Trophoblast cell (in vitro differentiated cells and primary cell): ENCODE results near the gene DNAI2.

Experiments used
- DNase-seq, 2 donors: peaks; one replicate each; pipeline ENCODE4 v3.0.0-alpha.2; 2016
- H2AFZ ChIP-seq: 2 replicates; pipeline ENCODE4 v1.6.1; 2013; ENCODE audit warnings: low read length, moderate library complexity, mild to moderate bottlenecking; ENCODE audit not compliant: insufficient read depth, poor library complexity
- H2AK5ac ChIP-seq: 2 replicates; pipeline ENCODE4 v1.6.1; 2013; ENCODE audit warnings: mild to moderate bottlenecking, low read length
- H2BK120ac ChIP-seq: 2 replicates; pipeline ENCODE4 v1.6.1; 2013; ENCODE audit warnings: low read length, mild to moderate bottlenecking, moderate library complexity; ENCODE audit not compliant: insufficient read depth, poor library complexity
- H2BK12ac ChIP-seq: 2 replicates; pipeline ENCODE4 v1.6.1; 2013; ENCODE audit warnings: mild to moderate bottlenecking, low read length, moderate library complexity
- H2BK5ac ChIP-seq: 2 replicates; pipeline ENCODE4 v1.6.1; 2013; ENCODE audit warnings: low read length, low read depth, moderate library complexity, mild to moderate bottlenecking; ENCODE audit not compliant: poor library complexity
- H3K14ac ChIP-seq: 2 replicates; pipeline ENCODE4 v1.6.1; 2013; ENCODE audit warnings: mild to moderate bottlenecking, low read length
- H3K18ac ChIP-seq: 2 replicates; pipeline ENCODE4 v1.6.1; 2013; ENCODE audit warnings: mild to moderate bottlenecking, low read length
- H3K23ac ChIP-seq: 2 replicates; pipeline ENCODE4 v1.6.1; 2013; ENCODE audit warnings: low read length
- H3K27ac ChIP-seq: 2 replicates; pipeline ENCODE4 v1.5.1; 2013; ENCODE audit warnings: low read depth, mild to moderate bottlenecking, inconsistent platforms, low read length, moderate library complexity
- H3K27me3 ChIP-seq: 2 replicates; pipeline ENCODE4 v1.6.1; 2013; ENCODE audit warnings: inconsistent platforms, mild to moderate bottlenecking, low read length, moderate library complexity; ENCODE audit not compliant: insufficient read depth
- H3K36me3 ChIP-seq, 2 experiments: 1 replicate in 1 of 2; 2 replicates in 1 of 2; pipeline ENCODE4 v1.6.1; 2013; ENCODE audit warnings: low read length in 2 of 2, mild to moderate bottlenecking in 2 of 2, moderate library complexity in 1 of 2; ENCODE audit not compliant: insufficient read depth in 2 of 2, control insufficient read depth in 1 of 2
- H3K4ac ChIP-seq: 2 replicates; pipeline ENCODE4 v1.6.1; 2013; ENCODE audit warnings: low read depth, mild to moderate bottlenecking, low read length, moderate library complexity
- H3K4me1 ChIP-seq, 2 experiments: 1 replicate in 1 of 2; 2 replicates in 1 of 2; pipeline ENCODE4 v1.6.1; 2013; ENCODE audit warnings: low read length in 2 of 2, mild to moderate bottlenecking in 2 of 2, moderate library complexity in 1 of 2; ENCODE audit not compliant: insufficient read depth in 2 of 2, control insufficient read depth in 1 of 2
- H3K4me2 ChIP-seq: 2 replicates; pipeline ENCODE4 v1.6.1; 2013; ENCODE audit warnings: inconsistent platforms, mild to moderate bottlenecking, low read length, moderate library complexity
- H3K4me3 ChIP-seq: 2 replicates; pipeline ENCODE4 v1.5.1; 2013; ENCODE audit warnings: mild to moderate bottlenecking, low read depth, low read length, inconsistent platforms
- H3K79me1 ChIP-seq: one replicate; pipeline ENCODE4 v1.6.1; 2013; ENCODE audit warnings: low read length
- H3K79me2 ChIP-seq: 2 replicates; pipeline ENCODE4 v1.6.1; 2013; ENCODE audit warnings: low read length, mild to moderate bottlenecking; ENCODE audit not compliant: control insufficient read depth, insufficient read depth, poor library complexity
- H3K9ac ChIP-seq: 2 replicates; pipeline ENCODE4 v1.6.1; 2013; ENCODE audit warnings: mild to moderate bottlenecking, low read length
- H3K9me3 ChIP-seq: 2 replicates; pipeline ENCODE4 v1.6.1; 2013; ENCODE audit warnings: low read depth, mild to moderate bottlenecking, control low read depth, inconsistent platforms, low read length; ENCODE audit not compliant: insufficient read depth
- H4K12ac ChIP-seq: 2 replicates; pipeline ENCODE4 v1.6.1; 2013; ENCODE audit warnings: low read depth, mild to moderate bottlenecking, low read length, moderate library complexity
- H4K8ac ChIP-seq: 2 replicates; pipeline ENCODE4 v1.6.1; 2013; ENCODE audit warnings: low read depth, mild to moderate bottlenecking, low read length, moderate library complexity
- H4K91ac ChIP-seq: one replicate; pipeline ENCODE4 v1.6.1; 2013; ENCODE audit warnings: low read depth, mild to moderate bottlenecking, low read length, moderate library complexity
- WGBS: extraction: QIAGEN DNeasy Blood & Tissue Kit; methylation state at CpG from one replicate; pipeline ENCODE4 v1.1.7; 2013; ENCODE audit warnings: missing lambda C conversion rate; ENCODE audit not compliant: insufficient read length, insufficient coverage; ENCODE audit errors: extremely low coverage; 5-methylcytosine and 5-hydroxymethylcytosine counted together

Gene DNAI2

GRCh38 chr17:74274709-74275340, 791 bp downstream of the DNAI2 start:
- Histone ChIP-seq H3K79me1 (no peaks in the 10 kb centered on the region), H2BK120ac (no peak overlapping the region), H3K36me3 (no peaks in the 10 kb centered on the region), H2AFZ (no peak overlapping the region), H4K12ac (no peak overlapping the region), H2AK5ac (no peak overlapping the region), H3K27ac (no peak overlapping the region), H3K9ac (no peak overlapping the region), H2BK5ac (no peak overlapping the region), H3K4me3 (no peak overlapping the region), H3K14ac (no peak overlapping the region), H4K8ac (no peak overlapping the region), H3K23ac (no peak overlapping the region), H3K79me2 (no peaks in the 10 kb centered on the region), H3K27me3 (peaks cover 10% of the 10 kb centered on the region), H3K4ac (no peak overlapping the region), H3K18ac (no peak overlapping the region), H4K91ac (no peak overlapping the region), H3K4me1 (peaks cover 0 to 2% of the 10 kb centered on the region in 2 experiments), H3K4me2 (no peak overlapping the region), H3K9me3 (no peaks in the 10 kb centered on the region), H2BK12ac (no peak overlapping the region)
- no CpG with 5 or more reads among the region's 14 CpGs for WGBS
- DNase-seq = no peak

- H2AFZ ChIP-seq = no peak overlapping the region
- no peak overlapping the region for H2BK12ac ChIP-seq
- peaks cover 10% of the 10 kb centered on the region for H3K27me3 ChIP-seq
- H4K8ac ChIP-seq = no peak overlapping the region
- no peak overlapping the region for H3K23ac ChIP-seq
- no peak overlapping the region for H3K4me3 ChIP-seq
- H3K9me3 ChIP-seq = no peaks in the 10 kb centered on the region
- no peak overlapping the region for H3K9ac ChIP-seq
- no peak overlapping the region for H2AK5ac ChIP-seq
- no peak overlapping the region for H3K18ac ChIP-seq
- H3K27ac ChIP-seq = no peak overlapping the region
- no peaks in the 10 kb centered on the region for H3K79me1 ChIP-seq
- no peak overlapping the region for H3K14ac ChIP-seq
- H2BK5ac ChIP-seq = no peak overlapping the region
- no peaks in the 10 kb centered on the region for H3K36me3 ChIP-seq
- H2BK120ac ChIP-seq = no peak overlapping the region
- no peak overlapping the region for H4K91ac ChIP-seq
- no peak overlapping the region for H3K4ac ChIP-seq
- no peak overlapping the region for H4K12ac ChIP-seq
- DNase-seq = no peak
- H3K4me1 ChIP-seq = peaks cover 0 to 2% of the 10 kb centered on the region in 2 experiments
- WGBS = no CpG with 5 or more reads among the region's 12 CpGs
- H3K4me2 ChIP-seq = no peak overlapping the region
- H3K79me2 ChIP-seq = no peaks in the 10 kb centered on the region
These were observed 2.0 kb downstream of the DNAI2 start for GRCh38 chr17:74276051-74276476.

- H3K4ac ChIP-seq = no peak overlapping the region
- no peaks in the 10 kb centered on the region for H3K79me2 ChIP-seq
- no CpG with 5 or more reads among the region's 5 CpGs for WGBS
- H3K9me3 ChIP-seq = no peaks in the 10 kb centered on the region
- H2AFZ ChIP-seq = no peak overlapping the region
- H2BK120ac ChIP-seq = no peak overlapping the region
- H2BK5ac ChIP-seq = no peak overlapping the region
- H3K9ac ChIP-seq = no peak overlapping the region
- H4K91ac ChIP-seq = no peak overlapping the region
- H4K12ac ChIP-seq = no peak overlapping the region
- H3K27me3 ChIP-seq = peaks cover 10% of the 10 kb centered on the region
- no peak overlapping the region for H3K18ac ChIP-seq
- no peak overlapping the region for H3K14ac ChIP-seq
- peaks cover 0 to 2% of the 10 kb centered on the region in 2 experiments for H3K4me1 ChIP-seq
- H2BK12ac ChIP-seq = no peak overlapping the region
- H3K36me3 ChIP-seq = no peaks in the 10 kb centered on the region
- H3K23ac ChIP-seq = no peak overlapping the region
- H3K27ac ChIP-seq = no peak overlapping the region
- H3K4me2 ChIP-seq = no peak overlapping the region
- no peak overlapping the region for H3K4me3 ChIP-seq
- no peaks in the 10 kb centered on the region for H3K79me1 ChIP-seq
- no peak overlapping the region for H2AK5ac ChIP-seq
- DNase-seq = no peak
- H4K8ac ChIP-seq = no peak overlapping the region
These were observed 2.5 kb downstream of the DNAI2 start for GRCh38 chr17:74276541-74277009.

- no peak overlapping the region for H3K4ac ChIP-seq
- no CpG with 5 or more reads among the region's 1 CpG for WGBS
These were observed 3.9 kb downstream of the DNAI2 start for GRCh38 chr17:74277935-74278334.

More at GRCh38 chr17:74277935-74278334, 3.9 kb downstream of the DNAI2 start:
- Histone ChIP-seq H2AK5ac (no peak overlapping the region), H3K27ac (no peak overlapping the region), H4K8ac (no peak overlapping the region), H2BK12ac (no peak overlapping the region), H2BK120ac (no peak overlapping the region), H2AFZ (no peak overlapping the region), H3K79me1 (no peaks in the 10 kb centered on the region), H3K27me3 (peaks cover 10% of the 10 kb centered on the region), H3K23ac (no peak overlapping the region), H3K18ac (no peak overlapping the region), H3K9ac (no peak overlapping the region), H4K91ac (no peak overlapping the region), H3K36me3 (no peaks in the 10 kb centered on the region), H4K12ac (no peak overlapping the region), H3K9me3 (peaks cover 3% of the 10 kb centered on the region), H3K14ac (no peak overlapping the region), H3K4me1 (peaks cover 0 to 2% of the 10 kb centered on the region in 2 experiments), H3K4me3 (no peak overlapping the region), H2BK5ac (no peak overlapping the region), H3K4me2 (no peak overlapping the region), H3K79me2 (no peaks in the 10 kb centered on the region)
- DNase-seq = no peak
